H54 (cell line): Measurements from ENCODE around the gene KCNC3.
A peak's percentile ranks its signal among the peaks of the same experiment; 100 is the strongest.

ENCODE experiments used
- DNase-seq: peaks from one replicate; pipeline ENCODE4 v3.0.0; 2011; ENCODE audit warnings: low spot score, mixed read lengths; ENCODE audit not compliant: insufficient read length
- FAIRE-seq: peaks from 3 replicates; lab custom pipeline; 2011; peaks lifted over from hg19 to GRCh38; lab: Jason Lieb, UNC
- POLR2A ChIP-seq: IDR thresholded peaks from 2 replicates; pipeline ENCODE4 v1.6.1; 2011; ENCODE audit warnings: low read depth, mild to moderate bottlenecking, low read length

Gene KCNC3

DNA sequence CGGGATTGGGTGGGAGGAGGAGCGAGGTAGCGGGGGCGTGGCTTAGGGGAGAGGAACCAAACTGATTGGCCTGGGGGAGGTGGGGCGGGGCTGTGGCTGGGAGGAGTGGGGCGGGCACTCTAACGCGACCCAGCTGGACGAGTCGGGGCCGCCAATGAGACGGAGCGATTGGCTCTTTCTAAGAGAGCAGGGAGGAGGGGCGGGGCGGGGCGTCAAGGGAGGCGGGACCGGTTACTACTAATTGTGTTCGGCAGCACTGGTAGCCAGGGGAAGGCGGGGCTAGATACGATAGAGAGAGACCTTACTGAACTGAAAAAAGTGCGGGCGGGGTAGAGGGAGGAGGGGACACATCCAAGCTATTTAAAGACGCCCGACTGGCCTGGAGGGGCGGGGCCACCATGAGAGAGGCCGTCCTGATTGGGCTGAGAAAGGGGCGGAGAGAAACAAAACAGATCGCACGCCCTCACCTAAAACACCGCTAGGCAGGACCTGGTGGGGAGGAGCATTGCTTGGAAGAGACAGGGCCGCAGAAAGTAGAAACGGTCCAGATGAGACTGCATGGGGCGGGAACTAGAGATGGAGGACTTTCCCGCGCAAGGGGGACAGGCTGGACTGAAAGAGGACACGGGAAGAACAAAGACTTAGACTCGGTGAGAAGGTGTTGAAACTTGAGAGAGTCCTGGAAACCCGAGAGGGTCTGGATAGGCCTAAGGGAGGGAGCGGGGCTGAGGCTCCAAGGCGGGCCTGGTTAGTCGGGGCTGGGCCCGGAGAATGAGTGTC is at the start of gene KCNC3:
Gene KCNC3 (minus strand): TSS at position 232 of the 780 bp plus-strand sequence. CDS start 295 bp downstream, outside the sequence.
- no peak for TF ChIP-seq POLR2A
- DNase-seq (peak; percentile 78), FAIRE-seq (no peak)

GRCh38 chr19:50378863-50379236 is 49.7 kb upstream of the KCNC3 start:
- no peak for TF ChIP-seq POLR2A
- no peak for FAIRE-seq
- DNase-seq = no peak

- TF ChIP-seq POLR2A = no peak
- DNase-seq (no peak), FAIRE-seq (no peak)
Measured at GRCh38 chr19:50378169-50378862, 49.1 kb upstream of the KCNC3 start.

DNA sequence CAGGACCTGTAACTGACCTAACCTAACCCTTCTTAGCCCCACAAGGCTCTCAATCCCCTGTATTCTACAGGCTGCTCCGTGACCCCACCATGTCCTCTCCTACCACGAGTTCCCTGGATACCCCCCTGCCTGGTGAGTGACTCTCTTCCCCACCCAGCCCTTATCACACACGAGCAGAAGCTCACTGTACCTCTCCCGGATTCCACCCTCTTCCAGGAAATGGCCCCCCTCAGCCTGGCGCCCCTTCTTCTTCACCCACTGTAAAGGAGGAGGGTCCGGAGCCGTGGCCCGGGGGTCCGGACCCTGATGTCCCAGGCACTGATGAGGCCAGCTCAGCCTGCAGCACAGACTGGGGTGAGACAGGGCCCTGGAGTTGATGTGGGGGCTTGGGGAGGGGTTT is 48.3 kb upstream of the KCNC3 start:
- TF ChIP-seq POLR2A = no peak
- FAIRE-seq = no peak
- DNase-seq = no peak

- no peak for DNase-seq
- TF ChIP-seq POLR2A = no peak
- FAIRE-seq = no peak
Measured at GRCh38 chr19:50377051-50377461, 47.9 kb upstream of the KCNC3 start.

DNA sequence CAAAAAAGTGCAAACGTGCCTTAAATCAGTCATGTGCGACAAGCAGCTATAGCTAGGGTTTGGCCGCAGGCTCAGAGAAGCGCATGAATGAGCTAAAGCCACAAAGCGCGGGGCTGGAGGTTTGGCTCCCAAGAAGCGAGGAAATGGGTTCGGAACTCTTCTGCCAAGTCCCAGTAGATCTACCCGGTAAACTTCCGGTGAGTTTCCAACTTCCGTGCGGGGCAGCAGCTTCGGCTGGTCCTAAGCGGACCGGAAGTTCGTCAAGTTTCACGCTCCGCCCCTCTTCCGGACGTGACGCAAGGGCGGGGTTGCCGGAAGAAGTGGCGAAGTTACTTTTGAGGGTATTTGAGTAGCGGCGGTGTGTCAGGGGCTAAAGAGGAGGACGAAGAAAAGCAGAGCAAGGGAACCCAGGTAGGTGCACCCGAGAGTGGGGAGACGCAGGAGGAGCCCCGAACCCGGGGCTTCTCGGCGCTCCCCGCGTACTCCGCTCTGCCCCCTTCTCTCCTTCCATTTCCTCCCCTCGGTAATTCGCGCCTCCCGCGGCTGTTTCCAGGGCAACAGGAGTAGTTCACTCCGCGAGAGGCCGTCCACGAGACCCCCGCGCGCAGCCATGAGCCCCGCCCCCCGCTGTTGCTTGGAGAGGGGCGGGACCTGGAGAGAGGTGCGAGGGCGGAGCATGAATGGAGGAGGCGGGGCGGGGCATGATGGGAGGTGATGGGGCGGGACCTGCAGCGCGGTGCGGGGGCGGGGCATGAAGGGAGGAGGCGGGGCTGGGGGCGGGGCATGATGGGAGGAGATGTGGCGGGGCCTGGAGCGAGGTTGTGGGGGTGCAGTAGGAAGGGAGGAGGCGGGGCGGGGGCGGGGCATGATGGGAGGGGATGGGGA is 47.2 kb upstream of the KCNC3 start, which contains the start of gene NR1H2:
Gene NR1H2 (plus strand): TSS at position 292 of the 885 bp plus-strand sequence. CDS start 1,149 bp downstream, outside the sequence.
- peak; percentile 88 for DNase-seq
- FAIRE-seq = peak; percentile 93
- peak; percentile 11; the same call in 1 of the 2 replicates for TF ChIP-seq POLR2A

- DNase-seq = no peak
- TF ChIP-seq POLR2A = no peak
- FAIRE-seq = no peak
Measured at GRCh38 chr19:50371914-50372475, 42.8 kb upstream of the KCNC3 start.

DNA sequence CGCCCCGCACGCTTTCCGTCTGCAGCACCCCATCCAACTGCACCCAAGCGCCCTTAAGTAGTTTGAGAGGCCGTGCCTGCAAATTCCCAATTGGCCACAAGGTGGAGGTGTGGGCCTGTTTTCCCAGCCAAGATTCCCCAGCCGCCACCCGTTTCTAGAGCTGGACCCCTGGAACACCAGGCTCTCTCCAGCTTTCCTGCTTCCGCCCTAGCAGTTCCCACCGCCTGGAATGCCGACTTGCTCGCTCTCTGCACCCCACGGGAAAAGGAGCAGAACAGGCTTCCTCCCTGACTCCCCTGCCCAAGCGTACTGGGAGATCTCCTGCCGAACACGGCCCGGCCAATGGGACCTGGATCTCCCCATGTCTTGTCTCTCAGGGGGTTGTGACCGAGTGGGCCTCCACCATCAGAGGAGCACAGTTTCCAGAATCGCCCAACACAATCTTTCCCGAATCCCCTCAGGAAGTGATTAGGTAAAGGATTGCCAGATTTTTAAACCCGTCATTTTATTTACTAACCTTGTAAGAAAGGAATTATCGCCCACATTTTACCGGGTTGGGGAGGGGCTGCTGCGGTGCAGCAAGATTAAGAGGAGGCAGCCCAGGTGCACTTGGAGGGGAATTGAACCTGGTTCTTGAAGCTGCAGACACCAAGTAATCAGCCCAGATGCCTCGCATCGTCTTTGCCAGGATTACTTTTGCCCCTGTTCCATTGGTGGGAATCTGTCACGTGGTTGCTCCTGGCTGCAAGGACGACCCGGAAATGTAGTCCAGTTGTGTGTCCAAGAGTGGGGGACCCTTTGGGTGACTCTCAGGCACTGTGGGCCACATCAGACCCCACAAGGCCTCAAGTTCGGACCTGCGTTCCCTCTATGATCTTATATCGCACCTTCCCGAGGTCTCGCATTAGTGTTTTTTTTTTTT is 39.7 kb upstream of the KCNC3 start:
- peak; percentile 58; the same call in 1 of the 2 replicates for TF ChIP-seq POLR2A
- peak; percentile 93 for DNase-seq
- peak; percentile 50 for FAIRE-seq

DNA sequence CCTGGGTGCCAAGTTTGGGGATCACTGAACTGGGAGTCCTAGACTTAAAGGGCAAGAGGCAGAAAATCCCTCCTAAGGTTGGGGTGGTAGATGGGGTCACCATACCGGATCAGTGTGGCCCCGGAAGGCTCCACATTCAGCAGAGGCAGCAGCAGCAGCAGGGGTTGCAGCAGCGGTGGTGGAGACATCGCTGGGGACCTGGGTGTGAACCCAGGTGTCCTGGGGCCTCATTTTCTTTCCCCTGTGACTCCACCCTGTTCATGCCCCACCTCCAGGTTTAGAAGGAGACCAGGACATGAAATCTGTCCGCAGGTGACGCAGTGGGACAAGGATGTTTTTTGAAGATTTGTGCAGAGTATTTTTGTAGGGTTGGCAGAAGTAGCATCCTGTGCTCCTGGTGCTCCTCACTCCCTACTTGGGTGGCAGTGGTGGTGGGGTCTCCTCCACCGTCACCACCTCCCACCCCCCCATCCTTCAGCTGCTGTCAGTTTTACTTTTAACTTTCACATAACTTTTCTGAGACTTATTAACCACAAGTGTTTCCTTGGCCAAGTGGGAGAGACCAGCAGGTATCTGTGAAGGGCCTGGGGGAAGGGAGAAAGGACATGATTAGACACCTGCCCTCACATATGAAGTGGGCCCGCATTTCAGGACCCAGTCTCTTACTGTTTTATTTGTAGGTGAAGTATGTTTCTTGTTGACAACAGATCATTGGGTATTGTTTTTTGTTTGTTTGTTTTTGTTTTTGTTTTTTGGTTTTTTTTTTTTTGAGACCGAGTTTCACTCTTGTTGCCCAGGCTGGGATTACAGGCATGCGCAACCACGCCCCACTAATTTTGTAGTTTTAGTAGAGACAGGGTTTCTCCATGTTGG is 36.5 kb upstream of the KCNC3 start, which contains the start of gene NAPSA:
Gene NAPSA (minus strand): TSS at position 206 of the 873 bp plus-strand sequence. CDS start 18 bp downstream, at position 188.
- TF ChIP-seq POLR2A = no peak
- FAIRE-seq (no peak), DNase-seq (no peak)

DNA sequence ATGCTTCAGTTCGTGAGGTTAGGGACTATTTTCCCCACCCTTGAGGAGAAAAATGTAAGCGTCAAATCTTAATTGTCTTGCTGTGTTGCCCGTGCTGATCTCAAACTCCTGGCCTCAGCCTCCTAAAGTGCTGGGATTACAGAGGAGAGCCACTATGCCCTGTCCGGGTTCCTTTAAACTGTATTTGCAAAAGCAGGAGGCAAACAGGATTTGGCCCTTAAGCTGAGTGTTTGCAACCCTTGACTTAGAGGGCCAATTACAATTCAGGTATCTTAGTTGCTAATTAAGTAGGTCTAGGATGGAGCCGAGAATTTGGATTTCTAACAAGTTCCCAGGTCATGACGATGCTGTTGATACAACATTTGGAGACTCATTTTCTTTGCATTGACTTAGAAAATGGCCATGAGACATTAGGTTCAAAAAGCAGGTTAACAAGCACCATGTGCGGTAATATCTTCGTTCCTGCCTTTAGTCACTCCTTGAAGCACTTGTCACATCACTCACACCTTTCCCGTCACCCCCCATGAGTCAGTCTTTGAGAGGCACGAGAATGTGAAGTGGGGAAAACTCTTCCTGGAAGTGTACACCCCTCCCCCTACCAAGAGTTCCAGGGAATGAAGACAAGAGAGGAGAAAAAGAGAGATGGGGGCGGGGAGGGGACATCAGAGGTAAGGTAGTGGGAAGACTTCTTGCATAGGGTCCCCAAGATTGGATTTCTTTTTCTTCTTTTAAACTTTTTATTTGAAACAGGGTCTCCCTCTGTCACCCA is 33.7 kb upstream of the KCNC3 start:
- TF ChIP-seq POLR2A = no peak
- FAIRE-seq (no peak), DNase-seq (no peak)

- FAIRE-seq (no peak), DNase-seq (no peak)
- TF ChIP-seq POLR2A = no peak
Measured at GRCh38 chr19:50362030-50362412, 32.8 kb upstream of the KCNC3 start.
